ENCODE results near the gene NTSR1. TPM values are rescaled to one million over a fixed set of nuclear protein-coding genes. Genes with fewer than 3 reads are reported as not detected.

The NTSR1 gene
- total RNA-seq, 3 donors from 2014 or later (not counting 1 experiment from before 2014, with no cell fraction given) = 0.11 to 0.45 TPM; not detected in 1

- DNase-seq = no peak
- 7% methylated on average over 8 of the region's 22 CpGs for WGBS (ENCODE audit: insufficient coverage)
- Histone ChIP-seq H3K36me3 (ENCODE audit: control insufficient read depth, insufficient read depth, low read length) (no peaks in the 10 kb centered on the region), H3K9me3 (ENCODE audit: control insufficient read depth, insufficient read depth, low read length) (no peaks in the 10 kb centered on the region), H3K27me3 (ENCODE audit: control insufficient read depth, insufficient read depth, low read length) (no peaks in the 10 kb centered on the region), H3K4me1 (ENCODE audit: control insufficient read depth, insufficient read depth, low read length) (no peaks in the 10 kb centered on the region), H3K27ac (ENCODE audit: low read length) (no peak overlapping the region), H3K4me3 (ENCODE audit: low read length) (no peak overlapping the region)
- Mint-ChIP-seq H3K4me3 (no peak overlapping the region), H3K27me3 (ENCODE audit: low read depth in 2 of 2) (peaks cover 0 to 2% of the 10 kb centered on the region in 2 donors), H3K9me3 (no peaks in the 10 kb centered on the region), H3K4me1 (no peaks in the 10 kb centered on the region), H3K36me3 (no peaks in the 10 kb centered on the region), H3K27ac (no peak overlapping the region)
- intact Hi-C loops (cut with micrococcal nuclease) = no loop called here
- TF ChIP-seq CTCF (IDR thresholded peaks at IDR 0.05) = no peak
- ATAC-seq = no peak
Observed at GRCh38 chr20:62752181-62752670, 43.6 kb downstream of the NTSR1 start.

GRCh38 chr20:62752671-62753501 lies 44.2 kb downstream of the NTSR1 start:
- Histone ChIP-seq H3K27ac (ENCODE audit: low read length) (no peak overlapping the region), H3K36me3 (ENCODE audit: control insufficient read depth, insufficient read depth, low read length) (no peaks in the 10 kb centered on the region), H3K27me3 (ENCODE audit: control insufficient read depth, insufficient read depth, low read length) (no peaks in the 10 kb centered on the region), H3K4me1 (ENCODE audit: control insufficient read depth, insufficient read depth, low read length) (no peaks in the 10 kb centered on the region), H3K9me3 (ENCODE audit: control insufficient read depth, insufficient read depth, low read length) (no peaks in the 10 kb centered on the region), H3K4me3 (ENCODE audit: low read length) (no peak overlapping the region)
- 84% methylated on average over 29 of the region's 29 CpGs for WGBS (ENCODE audit: insufficient coverage)
- Mint-ChIP-seq H3K4me3 (no peak overlapping the region), H3K27ac (no peak overlapping the region), H3K9me3 (no peaks in the 10 kb centered on the region), H3K36me3 (no peaks in the 10 kb centered on the region), H3K4me1 (no peaks in the 10 kb centered on the region), H3K27me3 (ENCODE audit: low read depth in 2 of 2) (peaks cover 0 to 6% of the 10 kb centered on the region in 2 donors)
- DNase-seq = no peak
- intact Hi-C loops (cut with micrococcal nuclease) = no loop called here
- TF ChIP-seq CTCF (IDR thresholded peaks at IDR 0.05) = no peak
- ATAC-seq = no peak

GRCh38 chr20:62753626-62754025 lies 45.0 kb downstream of the NTSR1 start:
- no peak overlapping the region for H3K27ac Mint-ChIP-seq
- H3K4me3 Mint-ChIP-seq = no peak overlapping the region
- no peaks in the 10 kb centered on the region for H3K9me3 Mint-ChIP-seq
- H3K9me3 ChIP-seq (ENCODE audit: control insufficient read depth, insufficient read depth, low read length) = no peaks in the 10 kb centered on the region
- H3K4me1 ChIP-seq (ENCODE audit: control insufficient read depth, insufficient read depth, low read length) = no peaks in the 10 kb centered on the region
- peaks cover 0 to 6% of the 10 kb centered on the region in 2 donors for H3K27me3 Mint-ChIP-seq (ENCODE audit: low read depth in 2 of 2)
- H3K27me3 ChIP-seq (ENCODE audit: control insufficient read depth, insufficient read depth, low read length) = no peaks in the 10 kb centered on the region
- 95% methylated on average over 11 of the region's 11 CpGs for WGBS (ENCODE audit: insufficient coverage)
- no peaks in the 10 kb centered on the region for H3K36me3 Mint-ChIP-seq
- ATAC-seq (no peak), DNase-seq (no peak)
- no peak for TF ChIP-seq CTCF (IDR thresholded peaks at IDR 0.05)
- H3K4me1 Mint-ChIP-seq = no peaks in the 10 kb centered on the region
- H3K4me3 ChIP-seq (ENCODE audit: low read length) = no peak overlapping the region
- H3K36me3 ChIP-seq (ENCODE audit: control insufficient read depth, insufficient read depth, low read length) = no peaks in the 10 kb centered on the region
- no peak overlapping the region for H3K27ac ChIP-seq (ENCODE audit: low read length)
- intact Hi-C loops (cut with micrococcal nuclease) = no loop called here

Measured in natural killer cell (primary cell).